GM15510 (cell line): ENCODE data around the gene QRFP.

ENCODE experiments used
- POLR2A ChIP-seq: IDR thresholded peaks from 3 replicates; pipeline ENCODE4 v1.6.1; 2011; ENCODE audit warnings: borderline replicate concordance; ENCODE audit not compliant: insufficient read length; ENCODE audit errors: extremely low read depth

QRFP gene

GRCh38 chr9:130884111-130884531 is 12.5 kb downstream of the QRFP start:
- no peak for TF ChIP-seq POLR2A

DNA sequence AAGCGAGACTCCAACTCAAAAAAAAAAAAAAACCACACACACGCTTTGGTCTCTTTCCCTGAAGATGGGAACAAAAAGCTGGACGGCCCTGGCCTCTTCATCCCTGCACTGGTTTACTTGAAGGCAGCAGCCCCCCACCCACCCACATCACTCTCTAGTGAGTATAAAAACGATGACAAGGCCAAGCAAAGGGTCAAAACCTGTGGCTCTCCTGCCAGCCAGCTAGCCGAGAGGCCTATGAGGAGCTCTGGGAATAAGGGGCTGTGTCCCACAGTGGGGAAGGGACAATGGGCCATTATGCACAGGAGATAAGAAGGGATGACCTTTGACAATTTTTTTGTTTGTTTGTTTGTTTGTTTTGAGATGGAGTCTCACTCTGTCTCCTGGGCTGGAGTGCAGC is 13.1 kb downstream of the QRFP start:
- TF ChIP-seq POLR2A = no peak

DNA sequence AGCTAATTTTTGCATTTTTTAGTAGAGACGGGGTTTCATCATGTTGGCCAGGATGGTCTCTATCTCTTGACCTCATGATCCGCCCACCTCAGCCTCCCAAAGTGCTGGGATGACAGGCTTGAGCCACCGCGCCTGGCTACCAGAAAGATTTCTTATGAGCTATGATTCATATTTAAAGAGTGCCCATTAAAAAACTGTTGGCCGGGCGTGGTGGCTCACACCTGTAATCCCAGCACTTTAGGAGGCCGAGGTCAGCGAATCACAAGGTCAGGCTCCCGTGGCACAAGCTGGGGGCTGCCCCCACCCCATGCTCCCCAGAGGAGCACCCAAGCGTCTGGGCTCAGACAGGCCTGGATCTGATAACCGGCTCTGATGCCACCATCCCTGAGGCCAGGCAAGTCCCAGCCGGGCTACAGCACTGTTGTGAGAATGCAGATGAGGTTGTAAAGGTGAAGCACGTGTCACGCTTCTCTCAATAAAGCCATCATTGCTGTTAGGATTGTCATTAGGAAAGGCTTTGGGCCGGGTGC is 13.9 kb downstream of the QRFP start:
- TF ChIP-seq POLR2A = no peak

GRCh38 chr9:130881516-130881915 is 15.1 kb downstream of the QRFP start:
- TF ChIP-seq POLR2A = no peak

- no peak for TF ChIP-seq POLR2A
Observed at GRCh38 chr9:130880599-130881220, 15.9 kb downstream of the QRFP start.

DNA sequence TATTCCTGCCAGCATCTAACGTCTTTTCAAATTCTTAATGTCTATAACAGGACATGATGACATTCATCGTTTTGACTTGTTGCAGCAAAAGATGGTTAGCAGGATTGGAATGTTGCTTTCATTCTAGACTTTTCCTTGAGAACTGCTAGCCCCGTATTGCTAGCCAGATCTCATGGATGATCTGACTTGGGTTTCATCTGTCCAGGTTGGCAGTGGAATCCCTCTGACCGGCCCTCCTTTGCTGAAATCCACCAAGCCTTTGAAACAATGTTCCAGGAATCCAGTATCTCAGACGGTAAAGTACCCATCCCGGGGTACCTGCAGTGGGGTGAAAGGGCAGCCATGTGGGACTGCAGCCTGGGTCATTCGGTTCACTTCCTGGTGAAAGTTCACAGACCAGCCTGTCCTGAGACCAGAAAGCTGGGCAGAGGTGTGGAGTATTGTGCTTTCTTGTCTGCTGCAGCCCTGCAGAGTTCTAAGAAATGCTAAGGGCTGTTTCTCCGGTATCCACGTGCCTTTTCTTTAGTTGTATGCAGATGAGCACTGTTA is 16.7 kb downstream of the QRFP start:
- no peak for TF ChIP-seq POLR2A

- TF ChIP-seq POLR2A = no peak
Observed at GRCh38 chr9:130878295-130878694, 18.3 kb downstream of the QRFP start.

DNA sequence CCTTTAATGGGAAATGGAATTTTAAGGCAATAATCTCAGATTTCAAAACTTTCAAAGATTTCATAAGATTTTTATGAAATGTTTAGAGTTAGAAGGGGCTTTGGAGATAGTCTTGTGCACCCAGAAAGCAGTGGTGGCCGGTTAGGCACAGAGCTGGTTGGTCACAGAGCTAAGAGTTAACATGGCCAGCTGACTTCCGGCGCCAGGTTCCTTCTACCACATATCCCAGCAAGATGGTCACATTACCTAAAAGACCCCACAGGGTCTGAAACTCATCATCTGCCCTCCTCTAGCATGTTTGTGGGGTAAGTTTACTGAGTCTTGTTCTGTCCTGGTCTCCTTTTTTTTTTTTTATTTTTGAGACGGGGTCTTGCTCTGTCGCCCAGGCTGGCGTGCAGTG is 19.3 kb downstream of the QRFP start:
- TF ChIP-seq POLR2A = no peak

GRCh38 chr9:130874783-130875182 is 21.8 kb downstream of the QRFP start:
- TF ChIP-seq POLR2A = no peak

DNA sequence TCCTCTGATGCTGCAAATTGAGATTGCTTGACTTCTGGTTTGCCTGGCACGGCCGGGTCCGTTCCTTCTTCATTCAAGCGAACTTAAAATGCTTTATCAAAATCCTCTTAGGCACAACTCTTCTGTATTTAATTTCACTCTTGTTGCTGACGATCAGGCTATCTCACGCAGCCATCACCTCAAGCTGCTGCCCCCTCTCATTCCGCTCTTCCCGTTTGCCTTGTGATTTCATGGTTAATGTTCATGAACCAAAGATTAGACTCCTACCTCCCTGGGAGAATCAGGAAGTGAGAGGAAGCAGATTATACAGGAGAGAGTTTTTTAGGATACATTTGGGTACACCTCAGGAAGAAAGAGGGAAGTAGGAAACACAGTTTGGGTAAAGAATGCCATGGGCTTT is 22.6 kb downstream of the QRFP start:
- TF ChIP-seq POLR2A = no peak

DNA sequence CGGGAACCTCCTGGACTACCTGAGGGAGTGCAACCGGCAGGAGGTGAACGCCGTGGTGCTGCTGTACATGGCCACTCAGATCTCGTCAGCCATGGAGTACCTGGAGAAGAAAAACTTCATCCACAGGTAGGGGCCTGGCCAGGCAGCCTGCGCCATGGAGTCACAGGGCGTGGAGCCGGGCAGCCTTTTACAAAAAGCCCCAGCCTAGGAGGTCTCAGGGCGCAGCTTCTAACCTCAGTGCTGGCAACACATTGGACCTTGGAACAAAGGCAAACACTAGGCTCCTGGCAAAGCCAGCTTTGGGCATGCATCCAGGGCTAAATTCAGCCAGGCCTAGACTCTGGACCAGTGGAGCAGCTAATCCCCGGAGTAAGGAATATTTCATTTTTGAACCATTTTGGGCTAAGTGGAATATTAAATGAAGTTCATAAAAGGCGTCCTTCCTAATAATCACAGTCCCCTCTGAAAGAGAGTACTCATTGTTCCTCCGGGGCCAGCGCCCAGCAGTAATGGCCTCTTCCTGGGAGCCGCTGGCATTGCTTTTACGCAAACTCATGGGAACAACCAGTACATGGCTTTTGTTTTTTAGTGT is 23.6 kb downstream of the QRFP start:
- no peak for TF ChIP-seq POLR2A

DNA sequence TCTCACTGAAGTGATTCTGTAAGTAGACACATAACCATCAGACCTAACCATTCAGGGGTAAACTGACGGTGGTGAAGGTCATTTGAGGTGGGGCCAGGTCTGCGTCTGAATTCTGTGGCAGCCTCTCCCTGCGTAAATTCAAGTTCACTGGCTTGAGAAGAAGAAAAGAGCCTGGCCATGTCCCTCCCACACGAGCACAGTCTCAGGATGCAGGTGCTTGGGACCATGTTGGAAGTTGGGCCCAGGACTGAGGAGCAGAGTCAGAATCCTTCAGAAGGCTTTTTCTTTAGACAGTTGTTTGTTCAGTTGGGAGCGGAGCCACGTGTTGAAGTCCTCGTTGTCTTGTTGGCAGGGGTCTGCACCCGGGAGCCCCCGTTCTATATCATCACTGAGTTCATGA is 24.1 kb downstream of the QRFP start:
- no peak for TF ChIP-seq POLR2A

DNA sequence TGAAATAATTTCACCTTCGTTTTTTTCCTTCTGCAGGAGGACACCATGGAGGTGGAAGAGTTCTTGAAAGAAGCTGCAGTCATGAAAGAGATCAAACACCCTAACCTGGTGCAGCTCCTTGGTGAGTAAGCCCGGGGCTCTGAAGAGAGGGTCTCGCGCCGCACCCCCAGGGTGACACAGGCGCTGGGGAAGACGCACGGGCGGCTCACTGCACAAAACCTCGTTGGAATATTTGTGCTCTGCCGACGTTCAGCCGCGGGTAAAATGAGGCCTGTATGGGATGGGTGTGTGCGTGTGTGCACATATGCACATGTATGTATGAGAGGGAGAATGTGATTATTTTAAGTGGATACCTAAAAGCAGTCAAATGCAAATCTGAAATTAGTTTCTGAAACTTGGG is 24.5 kb downstream of the QRFP start:
- no peak for TF ChIP-seq POLR2A

GRCh38 chr9:130871395-130872062 is 25.1 kb downstream of the QRFP start:
- no peak for TF ChIP-seq POLR2A
